HG03039 (cell line): ENCODE results near the gene VPS52.
A peak's percentile ranks its signal among the peaks of the same experiment; 100 is the strongest.
"Not testable (repeated sequence)": the region's sequence is repeated elsewhere in the genome, so short reads cannot be mapped to it uniquely, and the experiment has no call there.

Source experiments
- ATAC-seq: cut with Tn5 transposase; IDR thresholded peaks from one replicate; pipeline ENCODE4 v1.9.1; 2021; ENCODE audit warnings: mild to moderate bottlenecking, moderate library complexity; ENCODE audit not compliant: unreplicated experiment

VPS52 gene

DNA sequence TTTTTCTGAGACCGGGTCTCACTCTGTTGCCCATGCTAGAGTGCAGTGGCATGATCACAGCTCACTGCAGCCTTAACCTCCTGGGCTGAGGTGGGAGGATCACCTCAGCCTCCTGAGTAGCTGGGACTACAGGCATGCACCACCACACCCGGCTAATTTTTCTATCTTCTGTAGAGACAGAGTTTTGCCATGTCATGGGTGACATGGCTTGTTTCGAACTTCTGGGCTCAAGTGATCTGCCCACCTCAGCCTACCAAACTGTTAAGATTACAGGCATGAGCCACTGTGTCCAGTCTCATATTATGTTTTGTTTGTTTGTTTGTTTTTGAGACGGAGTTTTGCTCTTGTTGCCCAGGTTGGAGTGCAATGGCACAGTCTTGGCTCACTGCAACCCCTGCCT, 13.5 kb upstream of the VPS52 start:
- ATAC-seq: not testable (repeated sequence)

- ATAC-seq: no peak
Observed at GRCh38 chr6:33280539-33280938, 8.9 kb upstream of the VPS52 start.

DNA sequence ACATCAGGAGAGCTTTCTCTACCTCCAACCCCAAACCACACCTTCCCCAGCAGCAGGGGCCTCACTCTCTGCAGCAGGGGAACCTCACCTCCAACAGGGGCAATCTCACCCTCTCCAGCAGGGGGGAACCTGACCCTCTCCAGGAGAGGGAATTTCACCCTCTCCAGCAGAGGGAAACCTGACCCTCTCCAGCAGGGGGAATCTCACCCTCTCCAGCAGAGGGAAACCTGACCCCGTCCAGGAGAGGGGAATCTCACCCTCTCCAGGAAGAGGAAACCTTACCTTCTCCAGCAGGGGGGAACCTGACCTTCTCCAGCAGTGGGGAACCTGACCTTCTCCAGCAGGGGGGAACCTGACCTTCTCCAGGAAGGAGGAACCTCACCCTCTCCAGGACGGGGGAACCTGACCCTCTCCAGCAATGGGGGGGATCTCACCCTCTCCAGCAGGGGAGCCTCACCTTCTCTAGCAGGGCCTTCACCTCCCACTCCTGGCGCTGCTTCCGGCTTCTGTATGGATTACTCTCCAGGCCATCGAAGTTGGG, 8.4 kb upstream of the VPS52 start:
- no peak for ATAC-seq

DNA sequence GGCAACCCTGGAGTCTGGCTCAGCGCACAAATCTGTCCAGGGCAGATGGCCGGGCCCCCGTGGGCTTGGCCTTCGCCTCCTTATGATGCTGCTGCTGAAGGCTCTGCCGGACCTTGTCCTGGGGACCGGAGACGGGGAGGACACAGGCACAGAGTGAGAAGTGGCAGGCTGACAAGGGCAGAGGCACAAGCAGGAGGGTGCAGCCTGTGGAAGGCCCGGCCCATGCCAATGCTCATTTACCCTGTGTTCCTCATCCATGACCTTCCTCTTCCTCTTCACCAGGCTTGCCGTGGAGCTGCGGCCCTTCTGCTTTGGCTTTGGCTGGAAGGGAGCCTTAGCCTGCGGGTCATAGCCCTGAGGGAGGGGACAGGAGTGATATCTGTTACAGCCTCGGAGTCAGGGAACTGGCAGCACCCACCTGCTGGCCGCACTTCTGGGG, 7.6 kb upstream of the VPS52 start:
- no peak for ATAC-seq

DNA sequence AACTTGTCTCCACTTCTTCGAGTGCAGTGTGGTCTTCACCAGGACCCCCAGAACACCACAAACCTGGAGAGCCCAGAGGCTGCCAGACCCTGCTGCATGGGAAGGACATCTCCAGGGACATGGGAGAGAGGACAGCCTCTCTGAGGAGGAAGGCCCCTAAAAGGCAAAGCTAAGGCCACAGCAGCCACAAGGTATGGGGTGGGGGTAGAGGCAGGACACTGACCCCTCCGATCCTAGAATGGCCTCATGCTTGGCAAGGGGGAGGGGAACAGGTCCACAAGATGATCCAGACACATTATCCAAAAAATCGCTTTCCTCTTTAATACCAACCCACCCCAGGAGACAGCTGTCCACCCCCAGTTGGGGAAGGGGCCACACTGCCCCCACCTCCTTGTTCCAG, 7.1 kb upstream of the VPS52 start:
- ATAC-seq: no peak

DNA sequence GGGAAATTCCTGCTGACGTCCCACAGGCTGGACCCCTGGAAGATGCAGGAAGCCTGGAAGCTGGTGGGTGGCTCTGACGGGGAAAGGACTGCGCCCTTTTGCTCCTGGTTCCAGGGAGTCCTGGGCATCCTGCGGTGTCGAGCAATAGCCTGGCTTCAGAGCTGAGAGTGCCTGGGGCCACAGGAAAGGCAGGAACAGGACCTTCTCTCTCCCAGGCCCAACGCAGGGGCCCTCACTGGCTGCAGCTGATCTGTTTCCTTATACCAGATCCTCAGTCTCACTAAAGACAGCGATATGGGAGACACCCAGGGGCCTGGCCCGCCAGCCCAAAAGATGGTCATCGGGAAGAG, 6.7 kb upstream of the VPS52 start:
- ATAC-seq: no peak

DNA sequence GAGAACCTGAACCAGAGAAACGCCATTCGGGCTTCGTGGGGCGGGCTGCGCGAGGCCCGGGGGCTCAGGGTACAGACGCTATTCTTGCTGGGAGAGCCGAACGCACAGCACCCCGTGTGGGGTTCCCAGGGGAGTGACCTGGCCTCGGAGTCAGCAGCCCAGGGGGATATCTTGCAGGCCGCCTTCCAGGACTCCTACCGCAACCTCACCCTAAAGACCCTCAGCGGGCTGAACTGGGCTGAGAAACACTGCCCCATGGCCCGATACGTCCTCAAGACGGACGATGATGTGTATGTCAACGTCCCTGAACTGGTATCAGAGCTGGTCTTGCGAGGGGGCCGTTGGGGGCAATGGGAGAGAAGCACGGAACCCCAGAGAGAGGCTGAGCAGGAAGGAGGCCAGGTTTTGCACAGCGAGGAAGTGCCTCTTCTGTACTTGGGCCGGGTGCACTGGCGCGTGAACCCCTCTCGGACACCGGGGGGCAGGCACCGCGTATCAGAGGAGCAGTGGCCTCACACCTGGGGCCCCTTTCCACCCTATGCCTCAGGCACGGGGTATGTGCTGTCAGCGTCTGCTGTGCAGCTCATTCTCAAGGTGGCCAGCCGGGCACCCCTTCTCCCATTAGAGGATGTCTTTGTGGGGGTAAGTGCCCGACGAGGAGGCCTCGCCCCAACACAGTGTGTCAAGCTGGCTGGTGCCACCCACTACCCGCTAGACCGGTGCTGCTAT, 6.2 kb upstream of the VPS52 start:
- no peak for ATAC-seq

DNA sequence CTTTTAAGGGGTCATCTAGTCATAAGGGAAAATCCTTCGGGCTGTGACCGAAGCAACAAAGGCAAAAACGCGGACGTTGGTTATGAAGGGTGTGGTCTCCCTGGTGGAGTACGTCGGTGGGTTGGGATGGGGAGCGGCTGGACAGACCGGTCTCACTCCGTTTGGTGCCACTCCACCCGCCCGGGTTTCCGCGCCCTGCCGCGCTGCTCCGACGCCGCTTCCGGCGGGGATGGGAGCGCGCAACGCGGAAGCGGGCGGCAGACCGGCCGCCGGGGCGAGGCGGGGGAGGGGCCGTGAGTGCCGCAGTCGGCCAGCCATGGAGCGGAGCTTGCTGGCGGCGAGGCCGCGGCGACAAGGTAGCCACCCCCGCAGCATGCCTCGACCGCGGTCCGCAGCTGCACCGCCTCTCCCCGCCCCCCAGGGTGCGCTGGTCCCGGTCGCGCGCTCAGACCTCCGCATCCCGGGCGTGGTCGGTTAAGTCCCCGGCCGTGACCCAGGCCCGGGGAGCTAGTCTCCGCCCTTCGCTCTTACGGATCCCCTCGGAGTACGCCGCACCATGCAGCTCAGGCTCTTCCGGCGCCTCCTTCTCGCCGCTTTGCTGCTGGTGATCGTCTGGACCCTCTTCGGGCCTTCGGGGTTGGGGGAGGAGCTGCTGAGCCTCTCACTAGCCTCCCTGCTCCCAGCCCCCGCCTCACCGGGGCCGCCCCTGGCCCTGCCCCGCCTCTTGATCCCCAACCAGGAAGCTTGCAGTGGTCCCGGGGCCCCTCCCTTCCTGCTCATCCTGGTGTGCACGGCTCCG, 5.4 kb upstream of the VPS52 start, which contains the start of gene B3GALT4:
Gene B3GALT4, plus strand, starts transcription at position 260 of the 799 bp plus-strand sequence. Its CDS starts 297 bp downstream, at position 557.
- peak; percentile 38 for ATAC-seq

DNA sequence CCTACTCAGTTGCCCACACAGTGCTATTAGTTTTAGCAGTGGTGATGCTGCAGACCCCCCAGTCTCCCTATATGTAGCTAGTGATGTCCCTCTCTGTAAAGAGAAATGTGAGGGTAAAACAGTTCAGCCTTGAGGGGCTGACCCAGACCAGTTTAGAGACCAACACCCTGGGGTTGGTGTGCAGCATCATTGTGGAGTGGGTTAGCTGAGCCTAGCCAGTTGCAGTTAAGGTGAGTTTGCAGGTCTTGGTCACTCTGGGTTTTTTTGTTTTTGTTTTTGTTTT, 4.8 kb upstream of the VPS52 start:
- ATAC-seq: no peak

- ATAC-seq: not testable (repeated sequence)
Observed at GRCh38 chr6:33275795-33276580, 4.3 kb upstream of the VPS52 start.

DNA sequence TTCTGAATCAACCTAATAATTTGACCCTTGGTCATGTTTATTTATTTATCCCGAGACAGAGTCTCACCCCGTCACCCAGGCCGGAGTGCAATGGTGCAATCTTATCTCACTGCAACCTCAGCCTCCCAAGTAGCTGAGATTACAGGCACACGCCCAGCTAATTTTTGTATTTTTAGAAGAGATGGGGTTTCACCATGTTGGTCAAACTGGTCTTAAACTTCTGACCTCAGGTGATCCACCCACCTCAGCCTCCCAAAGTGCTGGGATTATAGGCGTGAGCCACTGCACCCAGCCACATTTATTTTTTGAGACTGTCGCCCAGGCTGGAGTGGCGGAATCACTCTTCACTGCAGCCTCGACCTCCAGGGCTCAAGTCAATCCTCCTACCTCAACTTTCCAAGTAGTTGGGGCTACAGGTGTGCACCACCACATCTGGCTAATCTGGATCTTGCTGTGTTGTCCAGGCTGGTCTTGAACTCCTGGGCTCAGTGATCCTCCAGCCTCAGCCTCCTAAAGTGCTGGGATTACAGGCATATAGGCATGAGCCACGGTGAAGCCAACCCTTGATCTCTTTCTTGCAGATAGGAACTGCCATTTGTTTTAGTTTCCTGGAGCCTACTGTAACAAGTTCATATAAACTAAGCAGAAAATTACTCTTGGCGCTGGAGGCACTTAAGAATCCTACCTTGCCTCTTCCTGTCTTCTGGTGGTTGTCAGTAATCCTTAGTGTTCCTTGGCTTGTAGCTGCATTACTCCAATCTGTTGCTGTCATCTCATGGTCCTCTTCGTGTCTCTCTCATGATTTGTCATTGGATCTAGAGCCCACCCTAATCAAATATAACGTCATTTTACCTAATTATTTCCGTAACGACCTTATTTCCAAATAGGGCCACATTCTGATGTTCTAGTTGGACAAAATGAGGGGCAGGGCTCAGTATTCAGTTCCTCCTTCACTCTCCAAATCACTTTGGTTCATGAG, 2.5 kb upstream of the VPS52 start:
- no peak for ATAC-seq

DNA sequence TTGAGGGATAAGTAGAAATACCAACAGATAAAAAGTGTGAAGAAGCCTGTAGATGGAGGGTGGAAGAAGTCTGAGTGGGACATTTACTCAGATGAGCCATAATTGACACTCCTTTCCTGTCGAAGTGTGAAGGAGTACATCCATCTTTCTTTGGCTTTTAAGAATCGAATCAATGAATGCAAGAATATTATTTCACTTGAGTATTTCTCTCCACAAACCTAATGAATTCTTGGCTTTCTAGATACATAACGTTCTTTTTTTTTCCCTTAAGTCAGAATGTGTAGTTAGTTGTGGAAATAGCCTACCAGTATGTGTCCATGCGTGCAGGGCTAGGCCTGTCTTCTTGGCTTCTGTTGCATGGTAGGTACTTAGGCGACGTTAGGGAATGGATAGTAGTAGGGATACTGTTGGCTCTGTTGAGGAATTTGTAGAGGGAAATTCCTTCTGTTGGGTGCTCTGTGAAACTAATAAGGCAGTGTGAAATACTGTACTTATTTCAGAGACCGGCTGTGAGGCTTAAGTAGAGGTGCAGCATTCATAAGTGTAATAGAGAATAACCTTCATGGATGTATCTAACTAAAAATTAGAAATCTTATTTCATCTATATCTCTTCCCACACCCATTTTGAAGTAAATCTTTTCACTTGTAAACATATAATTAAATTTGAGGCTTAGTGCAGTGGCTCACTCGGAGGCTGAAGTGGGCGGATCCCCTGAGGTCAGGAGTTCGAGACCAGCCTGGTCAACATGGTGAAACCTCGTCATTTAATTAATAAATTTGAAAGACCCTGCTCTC, 1.6 kb upstream of the VPS52 start:
- ATAC-seq: no peak

GRCh38 chr6:33272275-33273128, 826 bp upstream of the VPS52 start:
- no peak for ATAC-seq

GRCh38 chr6:33271117-33271467, 584 bp downstream of the VPS52 start:
- no peak for ATAC-seq

GRCh38 chr6:33264015-33264414, 7.7 kb downstream of the VPS52 start:
- no peak for ATAC-seq

GRCh38 chr6:33262490-33262889, 9.2 kb downstream of the VPS52 start:
- ATAC-seq: not testable (repeated sequence)

GRCh38 chr6:33259032-33259431, 12.6 kb downstream of the VPS52 start:
- no peak for ATAC-seq

DNA sequence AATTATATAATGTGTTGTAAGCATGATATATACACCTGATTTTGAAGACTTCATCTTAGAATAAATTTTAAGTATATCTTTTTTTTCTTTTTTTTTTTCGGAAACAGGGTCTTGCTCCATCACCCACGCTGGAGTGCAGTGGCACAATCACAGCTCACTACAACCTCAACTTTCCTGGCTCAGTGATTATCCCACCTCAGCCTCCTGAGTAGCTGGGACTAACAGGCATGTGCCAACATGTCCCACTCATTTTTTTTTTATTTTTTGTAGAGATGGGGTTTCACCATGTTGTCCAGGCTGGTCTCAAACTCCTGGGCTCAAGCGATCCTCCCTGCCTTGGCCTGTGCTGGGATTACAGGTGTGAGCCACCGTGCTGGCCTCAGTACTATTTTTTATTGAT, 17.1 kb downstream of the VPS52 start:
- ATAC-seq: no peak

- ATAC-seq: no peak
Observed at GRCh38 chr6:33252759-33253158, 18.9 kb downstream of the VPS52 start.
